Transverse colon (tissue), 4 donors: ENCODE results near the gene C22orf23.

Experiments used
- POLR2A ChIP-seq: fragments of 450-650 bp; IDR thresholded peaks from one replicate; pipeline ENCODE4 v1.6.1; 2016; ENCODE audit warnings: antibody characterized with exemption, mild to moderate bottlenecking, moderate library complexity
- POLR2AphosphoS5 ChIP-seq, 3 donors: sonication (generic); formaldehyde crosslinking; IDR thresholded peaks; one replicate each; pipeline ENCODE4 v1.6.1; 2016; ENCODE audit warnings: antibody characterized with exemption in 3 of 3
- TF ChIP-seq, protein P1 (sequence below), 5 experiments: fragments of 200-600 bp in 3 of 5; fragments of 450-650 bp in 2 of 5; sonication (generic) in 3 of 5; IDR thresholded peaks; 1 replicate in 2 of 5; 2 replicates in 3 of 5; pipeline ENCODE4 v1.5.1; 2016 to 2017; ENCODE audit warnings: antibody characterized with exemption in 5 of 5, inconsistent platforms in 3 of 5, mild to moderate bottlenecking in 2 of 5, moderate library complexity in 1 of 5

DNA sequence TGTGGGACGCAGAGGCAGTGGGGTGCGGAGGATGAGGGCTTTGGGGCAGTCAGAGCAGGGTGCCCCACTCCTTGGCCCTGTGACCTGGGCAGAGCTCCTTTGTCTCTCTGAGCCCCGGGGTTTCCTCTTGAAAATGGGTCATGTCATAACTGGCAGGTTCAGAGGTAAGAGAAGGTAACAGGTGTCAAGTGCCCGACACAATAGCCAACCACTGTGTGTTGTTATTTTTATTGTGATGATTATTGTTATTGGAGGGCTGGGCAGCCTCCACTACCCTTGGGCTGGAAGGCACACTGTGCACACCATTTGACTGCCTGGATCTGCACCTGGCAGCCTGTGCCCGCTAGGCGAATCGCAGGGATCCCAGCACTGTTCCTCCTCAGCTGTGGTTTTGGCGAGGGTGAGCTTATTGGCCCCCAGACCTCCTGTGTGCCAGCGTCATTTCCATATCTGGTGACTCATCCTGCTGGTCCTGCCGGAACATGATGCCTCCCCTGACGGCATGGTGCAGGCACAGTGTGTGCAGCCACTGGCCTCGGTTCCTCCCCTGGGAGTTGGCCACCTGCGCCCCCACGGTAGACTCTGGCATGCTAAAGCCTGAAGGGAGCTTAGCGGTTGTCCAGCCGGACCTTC, 46.4 kb upstream of the C22orf23 start:
- TF ChIP-seq, protein P1, sequence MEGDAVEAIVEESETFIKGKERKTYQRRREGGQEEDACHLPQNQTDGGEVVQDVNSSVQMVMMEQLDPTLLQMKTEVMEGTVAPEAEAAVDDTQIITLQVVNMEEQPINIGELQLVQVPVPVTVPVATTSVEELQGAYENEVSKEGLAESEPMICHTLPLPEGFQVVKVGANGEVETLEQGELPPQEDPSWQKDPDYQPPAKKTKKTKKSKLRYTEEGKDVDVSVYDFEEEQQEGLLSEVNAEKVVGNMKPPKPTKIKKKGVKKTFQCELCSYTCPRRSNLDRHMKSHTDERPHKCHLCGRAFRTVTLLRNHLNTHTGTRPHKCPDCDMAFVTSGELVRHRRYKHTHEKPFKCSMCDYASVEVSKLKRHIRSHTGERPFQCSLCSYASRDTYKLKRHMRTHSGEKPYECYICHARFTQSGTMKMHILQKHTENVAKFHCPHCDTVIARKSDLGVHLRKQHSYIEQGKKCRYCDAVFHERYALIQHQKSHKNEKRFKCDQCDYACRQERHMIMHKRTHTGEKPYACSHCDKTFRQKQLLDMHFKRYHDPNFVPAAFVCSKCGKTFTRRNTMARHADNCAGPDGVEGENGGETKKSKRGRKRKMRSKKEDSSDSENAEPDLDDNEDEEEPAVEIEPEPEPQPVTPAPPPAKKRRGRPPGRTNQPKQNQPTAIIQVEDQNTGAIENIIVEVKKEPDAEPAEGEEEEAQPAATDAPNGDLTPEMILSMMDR (IDR thresholded peaks at IDR 0.05) = no peak
- no peak for TF ChIP-seq POLR2AphosphoS5 (IDR thresholded peaks at IDR 0.05)
- TF ChIP-seq POLR2A = no peak
